DMS153 treated with DMSO at 0.1 percent for 48 hours (cell line): ENCODE measurements around the gene AOPEP.

ENCODE experiments used
- DNase-seq: peaks from one replicate; lab custom pipeline; 2025; ENCODE audit not compliant: unreplicated experiment; lab: John Stamatoyannopoulos, UW

The AOPEP gene

GRCh38 chr9:94983552-94983951, 257.1 kb downstream of the AOPEP start:
- DNase-seq, result no peak

GRCh38 chr9:94984891-94985476, 258.5 kb downstream of the AOPEP start:
- DNase-seq, result no peak

GRCh38 chr9:94985649-94986048, 259.1 kb downstream of the AOPEP start:
- no peak for DNase-seq

- DNase-seq, result no peak
These were observed 261.2 kb downstream of the AOPEP start for GRCh38 chr9:94987731-94988130.

GRCh38 chr9:94990897-94991561, 264.5 kb downstream of the AOPEP start:
- no peak for DNase-seq

- DNase-seq, result no peak
These were observed 265.7 kb downstream of the AOPEP start for GRCh38 chr9:94991961-94992907.

GRCh38 chr9:94993160-94993820, 266.8 kb downstream of the AOPEP start:
- no peak for DNase-seq

- DNase-seq, result no peak
These were observed 267.3 kb downstream of the AOPEP start for GRCh38 chr9:94993821-94994165.

GRCh38 chr9:94995048-94995693, 268.7 kb downstream of the AOPEP start:
- no peak for DNase-seq

- DNase-seq, result no peak
These were observed 270.1 kb downstream of the AOPEP start for GRCh38 chr9:94996641-94997040.

- DNase-seq, result no peak
These were observed 271.2 kb downstream of the AOPEP start for GRCh38 chr9:94997727-94998126.

GRCh38 chr9:94999832-95000231, 273.3 kb downstream of the AOPEP start:
- DNase-seq, result no peak

GRCh38 chr9:95000821-95001220, 274.3 kb downstream of the AOPEP start:
- no peak for DNase-seq

GRCh38 chr9:95001720-95002119, 275.2 kb downstream of the AOPEP start:
- DNase-seq, result no peak

GRCh38 chr9:95003689-95004410, 277.4 kb downstream of the AOPEP start:
- DNase-seq, result peak; percentile 40

- peak; percentile 19 for DNase-seq
These were observed 278.1 kb downstream of the AOPEP start for GRCh38 chr9:95004411-95005277.

GRCh38 chr9:95005278-95006143, 279.0 kb downstream of the AOPEP start:
- no peak for DNase-seq

GRCh38 chr9:95007226-95007869, 280.8 kb downstream of the AOPEP start:
- no peak for DNase-seq
